ENCODE results near the gene JUP.
A peak's percentile ranks its signal among the peaks of the same experiment; 100 is the strongest.

Gene JUP

DNA sequence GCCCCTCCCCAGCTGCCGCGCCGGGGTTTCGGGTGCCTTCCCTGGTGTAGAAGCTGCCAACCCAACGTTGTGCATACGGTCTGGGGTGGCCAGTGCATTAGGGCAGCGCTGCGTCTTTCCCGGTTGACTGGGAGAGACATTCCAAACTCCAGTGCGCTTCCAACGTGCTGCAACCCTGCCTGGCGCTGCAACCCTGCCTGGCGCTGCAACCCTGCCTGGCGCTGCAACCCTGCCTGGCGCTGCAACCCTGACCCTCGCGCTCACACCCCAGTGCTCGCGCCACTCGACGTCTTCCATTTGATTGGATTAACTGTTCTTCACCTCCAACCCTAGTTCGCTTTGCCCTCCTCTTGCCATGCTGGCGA lies 51.6 kb downstream of the JUP start:
- Histone ChIP-seq H3K27ac (no peak overlapping the region), H3K4me3 (peak overlapping the region in 6 of 7 experiments; percentile 11 to 45 (median 32))

DNA sequence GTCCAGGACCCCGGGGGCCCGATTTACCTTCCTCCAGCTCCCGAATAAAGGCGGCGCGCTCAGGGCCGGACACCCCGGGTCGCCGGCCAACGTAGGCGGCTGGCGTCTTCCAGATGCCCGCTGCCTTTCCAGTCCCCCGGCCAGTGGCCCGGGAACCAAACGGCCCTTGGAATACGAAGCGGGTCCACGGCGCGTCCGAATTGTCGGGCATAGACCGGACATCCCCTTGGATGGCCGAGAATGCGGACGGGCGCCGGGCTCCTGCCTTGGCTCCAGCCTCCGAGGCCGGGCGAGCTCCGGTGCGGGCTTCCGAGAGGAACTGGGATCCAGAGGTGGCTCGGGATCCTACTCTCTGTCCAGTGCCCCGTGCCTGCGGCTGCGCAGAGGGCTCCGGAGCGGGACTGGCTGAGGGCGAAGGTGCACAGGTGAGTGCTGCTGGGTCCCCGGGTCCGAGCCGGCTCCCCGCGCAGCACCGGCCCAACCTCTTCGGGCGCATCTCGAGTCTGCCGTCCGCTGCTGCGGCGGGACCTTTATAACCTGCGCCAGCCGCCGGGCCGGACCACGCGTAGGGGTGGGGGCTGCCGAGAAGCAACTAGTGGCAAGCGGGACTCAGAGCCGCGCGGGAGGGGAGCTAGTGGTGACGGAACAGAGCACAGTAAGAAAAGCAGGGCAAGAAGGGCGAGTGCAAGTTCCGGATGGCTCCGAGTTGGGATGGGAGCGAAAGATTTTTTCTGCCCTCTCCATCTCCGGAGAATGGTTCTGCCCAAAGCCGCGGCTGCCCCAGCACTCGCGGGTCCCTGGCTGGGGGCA lies 52.2 kb downstream of the JUP start, which contains the start of gene HAP1:
HAP1 (minus strand) TSS at position 505 of the 810 bp plus-strand sequence; CDS start at position 496, 9 bp downstream.
- H3K27ac ChIP-seq = peak within 1 kb of the TSS in 1 of 21 experiments; percentile 30
- H3K4me3 ChIP-seq = peak within 1 kb of the TSS in 6 of 7 experiments; percentile 11 to 45 (median 32)

DNA sequence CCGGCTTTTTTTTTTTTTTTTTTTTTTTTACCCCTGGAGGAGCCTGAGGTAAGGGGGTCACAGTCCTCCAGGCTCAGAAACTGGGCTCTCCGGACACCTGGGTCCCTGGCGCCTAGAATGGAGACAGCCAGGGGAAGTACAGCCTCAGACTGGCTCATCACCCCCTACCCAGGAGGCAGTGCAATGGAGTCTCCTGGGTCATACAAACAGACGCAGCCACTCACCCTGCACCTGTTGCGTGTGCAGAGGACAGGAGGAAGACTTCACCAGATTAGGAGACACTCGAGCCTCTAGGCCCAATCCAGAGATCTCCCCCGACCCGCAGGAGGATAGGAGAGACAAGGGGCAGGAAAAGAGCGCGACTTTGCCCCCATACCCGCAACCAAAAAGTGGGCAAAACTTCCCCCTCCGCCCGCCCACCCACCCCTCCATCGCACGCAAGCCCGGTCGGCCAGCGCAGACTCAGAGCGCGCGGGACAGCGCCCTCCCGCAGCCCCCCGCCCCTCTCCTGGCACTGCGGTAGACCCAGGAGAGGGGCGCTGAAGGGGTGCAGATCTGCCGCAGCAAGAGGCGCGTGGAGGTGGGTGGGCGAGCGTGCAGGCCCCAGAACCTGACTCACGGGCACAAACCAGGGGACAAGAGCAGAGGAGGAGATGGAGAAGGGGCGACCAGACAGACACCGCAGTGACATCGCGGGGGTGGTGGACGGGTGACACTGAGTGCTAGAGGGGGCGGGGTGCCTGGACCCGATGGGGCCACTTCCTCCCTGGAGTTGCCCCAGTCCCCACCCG lies 53.0 kb downstream of the JUP start:
- Histone ChIP-seq H3K4me3 (peak overlapping the region in 5 of 7 experiments; percentile 27 to 45 (median 34)), H3K27ac (no peak overlapping the region)

DNA sequence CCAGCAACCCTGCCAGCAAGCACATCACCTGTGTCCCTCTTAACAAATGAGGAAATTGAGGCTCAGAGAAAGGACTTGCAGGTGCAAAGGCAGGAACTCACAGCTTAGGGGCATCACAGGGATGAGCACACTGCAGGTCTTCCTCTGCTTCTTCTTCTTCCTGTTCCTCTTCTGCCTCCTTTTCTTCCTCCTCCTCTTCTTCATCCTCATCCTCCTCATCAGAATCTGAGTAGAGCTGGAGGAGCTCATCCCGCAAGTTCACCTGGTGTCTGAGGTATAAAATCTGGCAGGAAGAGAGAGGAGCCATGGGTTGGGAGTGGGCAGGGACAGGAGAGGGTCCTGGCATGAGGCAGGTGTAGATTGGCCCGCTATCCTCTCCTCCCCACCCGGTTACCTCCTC lies 54.7 kb downstream of the JUP start:
- H3K27ac ChIP-seq = no peak overlapping the region
- H3K4me3 ChIP-seq = no peak overlapping the region

DNA sequence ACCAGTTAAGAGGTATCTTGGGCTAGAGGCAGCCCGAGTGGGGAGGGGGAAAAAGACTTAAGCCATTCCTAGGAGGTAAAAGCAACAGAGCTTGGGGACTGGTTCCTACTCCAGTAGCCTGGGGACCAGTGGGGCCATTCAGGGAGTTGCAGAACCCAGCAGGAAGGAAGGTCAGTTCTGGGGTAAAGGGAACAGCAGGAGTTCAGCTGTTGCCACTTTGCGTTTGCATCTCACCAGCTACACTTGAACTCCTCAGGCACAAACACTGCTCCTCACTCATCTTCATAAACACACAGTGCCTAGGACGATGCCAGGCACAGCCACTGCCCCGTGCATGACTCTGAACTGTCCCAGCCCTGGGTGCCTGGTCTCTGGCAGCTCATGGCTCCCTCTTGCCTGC lies 56.0 kb downstream of the JUP start:
- Histone ChIP-seq H3K27ac (no peak overlapping the region), H3K4me3 (no peak overlapping the region)

DNA sequence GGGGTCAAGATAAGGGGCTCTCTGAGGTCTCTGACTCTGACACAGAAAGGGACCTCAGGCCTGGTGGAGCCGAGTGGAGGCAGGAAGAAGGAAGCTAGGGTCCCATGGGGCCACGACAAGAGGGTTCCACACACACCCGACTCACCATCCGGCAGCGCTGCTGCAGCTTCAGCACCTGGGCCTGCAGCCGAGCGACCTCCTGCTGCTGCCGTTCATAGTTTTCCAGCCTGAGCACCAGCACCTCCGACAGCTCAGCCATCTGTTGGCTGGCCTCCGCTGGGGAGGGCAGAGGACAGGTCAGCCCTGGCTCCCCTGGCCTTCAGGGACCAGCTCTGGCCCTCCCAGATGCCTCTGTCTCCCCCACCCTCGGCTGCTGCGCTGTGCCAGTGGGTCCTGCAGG lies 58.5 kb downstream of the JUP start:
- Histone ChIP-seq H3K4me3 (no peak overlapping the region), H3K27ac (no peak overlapping the region)

DNA sequence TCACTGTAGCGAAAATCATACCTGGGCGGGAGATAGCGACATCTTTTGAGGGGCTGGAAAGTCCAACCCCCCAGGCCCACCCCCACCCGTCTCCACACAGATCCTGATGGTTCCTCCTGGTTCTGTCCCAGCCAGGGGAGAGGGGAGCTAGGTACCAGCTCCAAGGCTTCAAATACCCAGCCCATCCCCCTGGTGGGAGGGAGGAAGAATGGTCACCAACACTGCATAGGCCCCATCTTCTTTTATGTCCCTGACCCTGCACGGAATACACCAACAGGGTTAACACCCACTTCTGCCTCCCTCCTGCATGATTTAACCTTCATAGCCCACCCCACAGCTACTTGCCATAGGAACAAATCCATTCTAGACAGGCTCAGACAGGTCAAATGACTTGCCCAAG lies 61.4 kb downstream of the JUP start:
- Histone ChIP-seq H3K27ac (no peak overlapping the region), H3K4me3 (no peak overlapping the region)

DNA sequence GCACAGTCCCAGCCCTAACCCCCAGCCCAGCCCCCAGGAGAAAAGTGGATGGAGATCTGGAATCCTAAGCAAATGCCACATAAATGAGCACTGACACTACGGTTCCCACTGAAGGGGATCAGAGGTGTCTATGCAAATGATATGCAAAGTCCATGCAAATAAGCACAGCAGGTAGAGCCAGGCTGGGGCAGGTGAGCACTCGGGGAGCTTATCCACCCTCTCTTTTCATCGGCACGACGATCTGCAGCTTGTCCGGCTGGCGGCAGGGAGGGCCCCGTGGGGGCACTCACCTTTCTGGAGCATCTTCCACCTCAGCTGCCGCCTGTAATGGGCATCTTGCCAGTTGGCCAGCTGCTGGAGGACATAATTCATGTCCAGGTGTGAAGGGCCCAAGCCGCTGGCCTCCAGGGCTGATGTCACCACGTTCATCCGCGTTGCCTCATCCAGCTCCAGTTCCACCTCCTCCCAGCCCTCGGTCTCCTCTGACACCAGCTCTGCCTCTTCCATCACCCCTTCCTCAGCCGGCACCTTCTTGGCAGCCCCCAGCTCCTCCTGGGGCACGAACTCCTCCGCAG lies 61.9 kb downstream of the JUP start:
- H3K4me3 ChIP-seq = no peak overlapping the region

DNA sequence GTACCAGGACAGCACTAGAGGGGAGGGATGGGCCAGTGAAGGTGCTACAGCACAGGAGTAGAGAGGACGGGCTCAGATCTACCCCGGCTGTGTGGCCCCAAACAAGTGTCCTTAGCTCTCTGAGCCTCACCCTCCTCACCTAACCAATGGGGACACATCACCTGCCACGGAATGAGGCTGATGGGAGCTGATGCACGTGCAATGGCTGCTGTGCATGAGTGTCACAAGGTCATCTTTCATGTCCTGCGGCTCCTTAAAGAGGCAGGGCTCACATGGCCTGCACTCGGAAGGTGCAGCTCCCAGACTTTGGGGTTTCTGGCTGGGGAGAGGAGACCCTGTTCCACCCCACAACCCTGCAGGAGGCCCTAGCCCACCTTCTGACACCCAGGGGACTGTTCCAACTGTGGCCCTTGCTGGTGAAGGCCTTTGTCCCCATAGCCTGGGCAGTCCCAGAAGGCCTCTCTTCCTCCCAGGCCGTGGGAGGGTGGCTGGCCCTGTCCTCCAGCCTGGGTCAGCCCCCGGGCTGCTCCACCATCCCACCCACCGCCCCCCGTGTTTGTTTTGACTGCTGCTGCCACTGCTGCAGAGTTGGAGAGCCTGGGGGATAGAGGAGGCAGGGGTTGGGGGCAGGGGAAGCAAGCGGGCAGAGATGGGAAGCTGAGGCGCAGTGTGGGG lies 62.6 kb downstream of the JUP start:
- no peak overlapping the region for H3K27ac ChIP-seq
- H3K4me3 ChIP-seq = no peak overlapping the region

More for the DNA sequence above, 61.9 kb downstream of the JUP start:
- no peak overlapping the region for H3K27ac ChIP-seq

DNA sequence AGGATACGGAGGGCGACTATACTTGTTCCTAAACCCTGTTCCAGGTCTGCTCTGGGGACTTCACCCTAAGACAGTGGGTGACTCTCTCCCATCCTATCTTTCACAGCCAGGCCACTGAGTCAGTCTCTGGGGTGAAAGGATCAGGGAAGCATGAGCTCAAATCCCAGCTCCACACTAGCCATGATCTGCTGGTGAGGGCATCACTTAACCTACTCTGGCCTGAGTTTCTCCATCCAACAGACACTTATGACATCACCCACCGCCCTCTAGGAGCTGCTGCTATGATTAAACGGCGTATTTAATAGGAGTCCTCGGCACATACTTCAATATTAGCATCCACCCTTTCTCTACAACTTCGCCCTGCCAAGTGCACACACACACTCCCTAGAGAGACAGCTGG lies 64.3 kb downstream of the JUP start:
- H3K27ac ChIP-seq = no peak overlapping the region
- H3K4me3 ChIP-seq = no peak overlapping the region

DNA sequence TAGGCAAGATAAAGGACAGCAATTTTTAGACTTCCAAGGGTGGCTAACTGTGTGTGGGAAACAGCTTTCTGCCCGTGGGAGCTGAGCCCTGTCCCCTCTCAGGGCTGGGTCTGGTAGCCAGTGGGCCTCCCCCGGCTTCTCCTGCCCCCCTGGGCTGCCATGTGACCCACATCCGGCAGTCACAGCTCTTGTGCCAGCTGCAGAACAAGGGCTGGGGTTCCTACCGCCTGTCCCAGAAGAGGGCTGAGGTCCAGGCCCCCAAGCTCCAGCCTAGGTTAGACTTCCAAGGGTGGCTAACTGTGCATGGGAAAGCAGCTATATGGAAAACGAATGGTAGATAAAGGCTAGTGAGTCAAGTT lies 68.2 kb downstream of the JUP start:
- H3K4me3 ChIP-seq = no peak overlapping the region
- peak overlapping the region in 11 of 21 experiments; percentile 6 to 78 (median 54) for H3K27ac ChIP-seq

DNA sequence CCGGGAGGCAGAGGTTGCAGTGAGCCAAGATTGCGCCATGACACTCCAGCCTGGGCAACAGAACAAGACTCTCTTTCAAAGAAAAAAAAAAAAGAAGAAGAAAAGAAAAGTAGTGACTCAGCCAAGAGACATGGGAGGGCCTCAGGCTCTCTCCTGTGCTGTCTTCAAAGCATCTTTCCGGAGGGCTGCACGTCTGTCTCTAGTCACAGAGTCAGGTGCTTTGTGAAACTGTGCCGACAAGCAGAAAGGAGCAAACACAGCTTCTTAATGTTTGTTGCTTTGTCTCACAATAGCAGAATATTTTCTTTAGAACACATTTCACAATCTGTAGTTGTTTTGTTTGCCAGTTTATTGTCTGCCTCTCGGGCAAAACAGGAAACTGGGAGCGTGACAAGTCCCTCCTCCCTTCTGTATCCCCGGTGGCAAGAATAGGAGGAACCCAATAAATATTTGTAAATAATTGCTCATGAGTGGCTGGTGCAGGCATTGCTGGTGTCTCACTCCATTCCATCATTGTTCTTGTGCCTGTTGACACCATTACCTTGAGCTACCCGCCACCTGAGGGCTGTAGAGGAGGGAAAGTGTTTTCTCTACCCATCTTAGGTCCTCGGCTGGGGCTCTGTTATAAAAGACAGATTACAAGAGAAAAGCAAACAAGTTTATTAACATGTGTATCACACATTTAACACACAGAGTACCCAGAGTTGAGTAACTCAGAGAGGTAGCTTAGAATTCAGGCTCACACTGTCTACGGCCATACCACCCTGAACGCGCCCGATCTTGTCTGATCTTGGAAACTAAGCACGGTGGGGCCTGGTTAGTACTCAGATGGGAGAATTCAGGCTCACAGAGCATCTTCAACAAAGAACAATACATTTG lies 68.9 kb downstream of the JUP start:
- Histone ChIP-seq H3K27ac (peak overlapping the region in 14 of 21 experiments; percentile 3 to 78 (median 44)), H3K4me3 (no peak overlapping the region)

DNA sequence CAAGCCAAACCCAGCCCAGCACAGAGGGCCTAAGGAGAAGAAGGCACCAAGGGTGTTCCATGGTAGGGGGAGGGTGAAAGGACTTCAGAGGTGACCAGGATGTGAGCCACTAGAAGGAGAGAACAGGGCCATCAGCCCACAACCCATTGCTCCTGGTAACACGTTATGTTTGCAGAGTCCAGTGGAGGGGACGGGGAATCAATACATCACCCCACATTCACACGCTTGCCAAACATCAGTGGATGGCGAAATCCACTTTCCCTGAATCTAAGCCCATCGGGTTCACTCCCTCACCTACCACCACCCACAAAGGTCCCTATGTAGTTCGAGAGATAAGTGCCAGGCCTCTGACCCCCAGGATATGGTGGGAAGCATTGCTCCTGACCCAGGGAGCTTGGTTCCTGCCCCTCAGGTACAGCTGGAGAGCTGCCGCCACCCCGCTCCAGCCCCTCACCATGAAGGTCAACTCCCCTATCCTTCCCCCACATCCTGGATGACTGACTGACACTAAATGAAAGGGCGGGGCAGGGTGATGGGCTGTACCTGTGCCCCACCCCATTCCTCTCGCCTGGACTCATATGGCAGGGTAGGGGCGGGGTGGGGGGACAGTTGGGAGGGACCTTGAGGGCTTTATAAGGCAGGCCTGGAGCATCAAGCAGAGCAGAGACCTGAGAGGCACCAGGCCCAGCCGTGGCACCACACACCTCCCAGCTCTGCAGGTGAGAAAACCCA lies 74.7 kb downstream of the JUP start, which contains the start of gene GAST:
GAST (plus strand) TSS at position 663 of the 732 bp plus-strand sequence. CDS start 3,106 bp downstream, outside the sequence.
- Histone ChIP-seq H3K27ac (no peak within 1 kb of the TSS), H3K4me3 (no peak within 1 kb of the TSS)

DNA sequence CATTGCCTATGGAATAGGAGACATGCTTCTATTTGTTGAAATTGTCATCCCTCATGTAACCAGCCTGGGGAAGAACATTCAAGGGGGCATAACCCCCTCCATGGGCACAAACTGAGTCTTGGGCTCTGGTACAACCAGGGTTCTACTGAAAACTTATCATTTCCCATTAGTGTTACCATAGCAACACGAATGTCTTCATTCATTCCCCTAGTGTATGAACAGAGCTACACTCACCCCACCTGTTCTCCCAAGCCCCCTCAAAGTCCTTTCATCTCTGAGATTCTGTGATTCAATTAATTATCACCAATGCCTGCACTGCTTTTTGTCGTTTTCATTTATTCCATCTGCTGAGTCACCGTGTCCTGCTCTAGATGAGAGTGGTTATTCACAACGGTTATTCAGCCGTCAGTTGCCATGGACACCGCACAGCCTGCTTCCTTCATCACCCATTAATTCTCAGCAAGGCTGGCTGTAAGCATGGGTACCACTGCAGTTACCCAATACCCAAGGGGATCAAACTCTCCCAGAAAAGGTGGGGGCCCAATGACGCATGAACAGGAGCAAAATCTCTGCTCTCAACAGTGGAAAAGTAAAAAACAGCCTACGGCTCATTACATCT lies 75.9 kb downstream of the JUP start:
- Histone ChIP-seq H3K27ac (no peak overlapping the region), H3K4me3 (no peak overlapping the region)

DNA sequence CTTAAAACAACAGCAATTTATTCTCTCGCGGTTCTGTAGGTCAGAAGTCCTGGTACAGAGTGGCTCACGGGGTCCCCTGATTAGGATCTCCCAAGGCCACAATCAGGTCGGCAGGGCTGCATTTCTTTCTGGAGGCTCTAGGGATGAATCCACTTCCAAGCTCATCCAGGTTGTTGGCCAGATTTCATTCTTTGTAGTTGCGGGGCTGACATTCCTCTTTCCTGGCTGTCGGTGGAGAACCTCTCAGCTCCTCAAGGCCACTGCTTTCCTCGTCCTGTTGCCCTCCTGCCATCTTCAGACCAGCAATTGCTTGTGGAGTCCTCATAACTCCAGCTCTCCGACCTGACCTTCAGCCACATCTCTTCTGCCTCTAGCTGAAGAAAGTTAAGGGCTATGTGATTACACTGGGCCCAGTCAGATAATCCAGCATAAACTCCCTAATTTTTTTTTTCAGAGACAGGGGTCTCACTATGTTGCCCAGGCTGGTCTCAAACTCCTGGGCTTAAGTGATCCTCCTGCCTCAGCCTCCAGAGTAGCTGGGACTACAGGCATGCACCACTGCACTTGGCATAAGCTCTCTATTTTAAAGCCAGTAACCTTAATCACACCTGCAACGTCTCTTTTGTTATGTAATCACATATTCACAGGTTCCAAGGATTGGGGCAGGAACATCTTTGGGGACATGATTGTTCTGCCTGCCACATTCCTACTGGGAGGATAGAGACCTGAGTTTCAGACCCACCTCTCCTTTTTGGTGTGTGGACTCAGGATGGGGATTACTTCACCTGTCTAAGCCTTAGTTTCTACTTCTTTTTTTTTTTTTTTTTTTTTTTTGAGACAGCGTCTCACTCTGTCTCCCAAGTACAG lies 78.5 kb downstream of the JUP start:
- H3K27ac ChIP-seq = no peak overlapping the region
- H3K4me3 ChIP-seq = no peak overlapping the region

DNA sequence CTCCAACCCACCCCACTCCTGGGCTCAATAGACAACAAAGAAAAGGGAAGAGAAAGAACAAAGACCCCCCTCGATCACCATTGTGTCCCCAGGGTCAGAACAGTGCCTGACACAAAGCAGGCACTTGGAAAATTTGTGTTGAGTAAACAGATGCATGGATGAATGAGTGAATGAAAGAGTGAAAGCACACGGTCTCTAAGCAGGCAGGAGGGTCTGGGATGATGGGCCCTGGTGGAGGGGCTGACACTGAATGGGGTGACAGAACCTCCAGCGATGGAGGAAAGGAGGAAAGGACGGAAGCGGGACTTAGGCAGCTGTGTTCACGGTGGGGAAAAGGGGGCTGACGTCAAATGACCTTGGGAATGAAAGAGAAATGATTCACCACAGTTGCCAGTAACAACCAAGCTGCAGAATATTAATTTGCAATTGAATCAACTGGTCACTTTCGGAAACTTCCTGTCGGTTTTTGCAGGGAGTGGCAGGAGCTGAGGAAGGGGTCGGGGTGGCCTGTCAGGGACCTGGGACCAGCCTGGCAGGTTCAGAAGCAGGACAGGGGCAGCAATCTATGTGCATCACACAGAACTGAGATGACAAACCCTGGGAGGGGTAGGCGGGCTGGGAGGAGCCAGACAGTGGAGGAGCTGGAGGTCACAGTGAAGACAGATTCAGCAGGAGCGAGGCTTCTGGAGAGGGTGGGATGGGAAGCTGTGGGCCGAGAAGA lies 81.1 kb downstream of the JUP start:
- Histone ChIP-seq H3K4me3 (no peak overlapping the region), H3K27ac (no peak overlapping the region)

All from skin epidermis (tissue), 12 donors.